HG03060 (cell line): Measurements from ENCODE around the gene NTHL1.

ENCODE experiments used
- ATAC-seq: cut with Tn5 transposase; IDR thresholded peaks from one replicate; pipeline ENCODE4 v1.9.1; 2021; ENCODE audit warnings: low read depth, moderate number of reproducible peaks; ENCODE audit not compliant: unreplicated experiment

NTHL1 gene

GRCh38 chr16:2032285-2033056, 15.2 kb downstream of the NTHL1 start:
- no peak for ATAC-seq

- ATAC-seq, result no peak
Measured at GRCh38 chr16:2031081-2031577, 16.5 kb downstream of the NTHL1 start.

GRCh38 chr16:2030036-2030435, 17.6 kb downstream of the NTHL1 start:
- ATAC-seq, result no peak

- ATAC-seq, result no peak
Measured at GRCh38 chr16:2029350-2029749, 18.3 kb downstream of the NTHL1 start.

GRCh38 chr16:2028620-2029220, 18.9 kb downstream of the NTHL1 start:
- ATAC-seq, result no peak

- no peak for ATAC-seq
Measured at GRCh38 chr16:2028146-2028545, 19.5 kb downstream of the NTHL1 start.

GRCh38 chr16:2027024-2028010, 20.3 kb downstream of the NTHL1 start:
- ATAC-seq, result no peak

GRCh38 chr16:2026461-2027023, 21.1 kb downstream of the NTHL1 start, which contains the start of gene NHERF2:
Gene NHERF2, plus strand, starts transcription at chr16:2026902. Its CDS starts 104 bp downstream, at chr16:2027006.
- no peak for ATAC-seq

GRCh38 chr16:2025878-2026460, 21.7 kb downstream of the NTHL1 start:
- ATAC-seq, result no peak

- no peak for ATAC-seq
Measured at GRCh38 chr16:2025251-2025650, 22.4 kb downstream of the NTHL1 start.

GRCh38 chr16:2024032-2024420, 23.6 kb downstream of the NTHL1 start:
- ATAC-seq, result no peak

GRCh38 chr16:2023092-2024031, 24.3 kb downstream of the NTHL1 start:
- ATAC-seq, result peak; percentile 64

GRCh38 chr16:2022723-2023091, 24.9 kb downstream of the NTHL1 start:
- ATAC-seq, result no peak

GRCh38 chr16:2019921-2020831, 27.5 kb downstream of the NTHL1 start:
- ATAC-seq, result no peak

- ATAC-seq, result no peak
Measured at GRCh38 chr16:2019518-2019920, 28.1 kb downstream of the NTHL1 start, which contains the start of gene NPW. Gene NPW, plus strand, starts transcription at chr16:2019785.

- no peak for ATAC-seq
Measured at GRCh38 chr16:2016407-2016922, 31.2 kb downstream of the NTHL1 start.

GRCh38 chr16:2015947-2016208, 31.8 kb downstream of the NTHL1 start:
- ATAC-seq, result no peak
